ENCODE results near the gene FRS2. TPM values are rescaled to one million over a fixed set of nuclear protein-coding genes. Genes with fewer than 3 reads are reported as not detected.

Gene FRS2
- total RNA-seq, 2 donors from 2014 or later: 39.5 to 65.6 TPM

DNA sequence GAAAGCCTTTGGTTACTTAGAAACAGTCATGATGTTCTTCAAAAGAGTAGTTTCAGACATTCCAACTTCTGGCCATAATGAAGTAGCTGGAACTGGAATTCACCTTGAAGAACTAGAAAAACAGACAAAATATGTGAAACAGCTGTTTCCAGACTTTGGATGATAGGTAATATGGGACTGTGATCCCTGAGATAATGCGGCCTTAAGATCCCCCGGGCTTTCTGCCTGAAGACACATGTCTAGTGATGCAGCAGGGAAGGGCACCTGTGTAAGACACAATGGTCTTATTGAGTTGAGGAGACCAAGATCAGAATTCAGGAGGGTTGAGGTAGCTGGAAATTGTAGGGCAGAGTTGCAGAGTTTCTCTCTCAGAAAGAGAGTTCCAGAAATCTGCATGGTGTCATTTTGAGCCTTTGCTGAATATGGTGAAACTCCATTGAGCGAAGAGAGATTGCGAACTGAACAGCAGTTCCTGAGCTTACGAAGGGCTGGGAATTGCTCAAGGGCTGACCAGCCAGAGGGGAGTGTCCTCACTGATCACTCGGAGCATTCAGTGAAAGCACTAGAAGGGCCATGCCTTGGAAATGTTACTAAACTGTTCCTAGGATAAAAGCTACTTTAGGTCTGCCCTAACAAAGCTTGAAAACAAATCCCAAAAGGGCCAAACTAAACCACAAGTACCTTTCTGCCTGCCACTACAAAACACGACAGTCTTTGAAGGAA, 41.7 kb upstream of the FRS2 start:
- TF ChIP-seq, protein P1, sequence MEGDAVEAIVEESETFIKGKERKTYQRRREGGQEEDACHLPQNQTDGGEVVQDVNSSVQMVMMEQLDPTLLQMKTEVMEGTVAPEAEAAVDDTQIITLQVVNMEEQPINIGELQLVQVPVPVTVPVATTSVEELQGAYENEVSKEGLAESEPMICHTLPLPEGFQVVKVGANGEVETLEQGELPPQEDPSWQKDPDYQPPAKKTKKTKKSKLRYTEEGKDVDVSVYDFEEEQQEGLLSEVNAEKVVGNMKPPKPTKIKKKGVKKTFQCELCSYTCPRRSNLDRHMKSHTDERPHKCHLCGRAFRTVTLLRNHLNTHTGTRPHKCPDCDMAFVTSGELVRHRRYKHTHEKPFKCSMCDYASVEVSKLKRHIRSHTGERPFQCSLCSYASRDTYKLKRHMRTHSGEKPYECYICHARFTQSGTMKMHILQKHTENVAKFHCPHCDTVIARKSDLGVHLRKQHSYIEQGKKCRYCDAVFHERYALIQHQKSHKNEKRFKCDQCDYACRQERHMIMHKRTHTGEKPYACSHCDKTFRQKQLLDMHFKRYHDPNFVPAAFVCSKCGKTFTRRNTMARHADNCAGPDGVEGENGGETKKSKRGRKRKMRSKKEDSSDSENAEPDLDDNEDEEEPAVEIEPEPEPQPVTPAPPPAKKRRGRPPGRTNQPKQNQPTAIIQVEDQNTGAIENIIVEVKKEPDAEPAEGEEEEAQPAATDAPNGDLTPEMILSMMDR (IDR thresholded peaks at IDR 0.05): no peak
- TF ChIP-seq POLR2A (IDR thresholded peaks at IDR 0.05): no peak
- no peak for TF ChIP-seq POLR2AphosphoS5 (IDR thresholded peaks at IDR 0.05)
- DNase-seq (ENCODE audit: low spot score): no peak
- 91% methylated on average over 7 of the region's 7 CpGs for WGBS
- H3K9me3 ChIP-seq: no peaks in the 10 kb centered on the region
- no peaks in the 10 kb centered on the region for H3K4me1 ChIP-seq (replicated peaks)
- no peaks in the 10 kb centered on the region for H3K27me3 ChIP-seq (replicated peaks; ENCODE audit: insufficient read depth)
- no peaks in the 10 kb centered on the region for H3K36me3 ChIP-seq
- H3K4me3 ChIP-seq: no peak overlapping the region
- no peak overlapping the region for H3K27ac ChIP-seq
- intact Hi-C loops (cut with DNase I): no loop called here

DNA sequence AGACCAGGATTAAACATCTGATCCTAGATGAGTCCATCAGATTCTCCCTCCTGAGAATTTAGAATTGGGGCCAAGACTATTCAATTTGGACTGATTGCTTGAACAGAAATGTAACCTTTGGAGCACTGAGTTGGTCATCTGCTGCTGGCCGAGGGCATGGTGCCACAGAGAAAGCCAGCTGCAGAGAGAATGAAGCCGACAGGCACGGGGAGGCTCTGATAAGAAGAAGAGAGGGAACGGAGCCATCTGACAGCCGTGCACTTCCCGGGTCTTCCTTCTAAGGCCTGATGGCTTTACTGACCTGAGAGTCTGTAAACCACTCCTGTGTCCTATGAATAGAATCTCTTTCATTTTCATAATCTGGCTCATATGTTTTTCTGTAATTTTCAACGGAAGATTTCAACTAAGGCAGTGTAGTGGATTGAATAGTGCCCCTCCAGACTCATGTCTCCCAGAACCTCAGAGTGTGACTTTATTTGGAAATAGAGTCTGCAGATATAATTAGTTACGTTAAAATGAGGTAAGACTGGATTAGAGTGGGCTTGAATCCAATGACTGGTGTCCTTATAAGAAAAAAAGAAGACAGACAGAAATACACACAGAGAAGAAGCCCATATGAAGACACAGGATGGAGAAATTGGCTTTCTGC, 39.1 kb upstream of the FRS2 start:
- intact Hi-C loops (cut with DNase I): no loop called here
- Histone ChIP-seq H3K36me3 (no peaks in the 10 kb centered on the region), H3K27ac (no peak overlapping the region), H3K27me3 (replicated peaks; ENCODE audit: insufficient read depth) (no peaks in the 10 kb centered on the region), H3K9me3 (no peaks in the 10 kb centered on the region), H3K4me3 (no peak overlapping the region), H3K4me1 (replicated peaks) (no peaks in the 10 kb centered on the region)
- 72% methylated on average over 8 of the region's 8 CpGs for WGBS
- no peak for DNase-seq (ENCODE audit: low spot score)
- TF ChIP-seq POLR2A (IDR thresholded peaks at IDR 0.05) (no peak), POLR2AphosphoS5 (IDR thresholded peaks at IDR 0.05) (no peak)
- TF ChIP-seq, protein P1 (IDR thresholded peaks at IDR 0.05): no peak

DNA sequence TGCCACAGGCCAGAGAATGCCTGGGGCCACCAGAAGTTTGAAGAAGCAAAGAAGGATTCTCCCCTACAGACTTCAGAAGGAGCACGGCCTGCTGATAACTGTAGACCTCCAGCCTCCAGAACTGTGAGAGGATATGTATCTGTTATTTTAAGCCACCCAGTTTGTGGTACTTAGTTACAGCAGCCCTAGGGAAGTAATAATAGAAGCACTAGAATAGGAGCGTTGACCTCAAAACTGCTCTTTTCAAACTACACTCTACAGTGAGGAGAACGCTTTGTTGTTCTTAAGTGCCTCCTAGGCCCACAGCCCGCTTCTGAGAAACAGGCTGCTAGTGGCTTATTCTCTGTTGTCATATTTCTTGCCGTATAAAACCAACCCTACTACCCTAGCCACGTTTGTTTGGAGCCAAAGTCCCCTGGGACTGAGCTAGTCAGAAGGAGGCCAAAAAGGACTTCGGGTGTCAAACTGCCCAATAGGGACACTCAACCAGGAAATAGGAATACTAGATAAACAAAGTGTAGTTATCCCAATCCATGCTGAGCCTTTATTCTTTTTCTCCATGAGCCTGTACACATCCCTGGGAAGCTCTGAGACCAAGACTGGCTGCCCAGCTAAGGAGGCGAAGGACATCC, 38.5 kb upstream of the FRS2 start:
- Histone ChIP-seq H3K4me3 (no peak overlapping the region), H3K4me1 (replicated peaks) (no peaks in the 10 kb centered on the region), H3K9me3 (no peaks in the 10 kb centered on the region), H3K27me3 (replicated peaks; ENCODE audit: insufficient read depth) (no peaks in the 10 kb centered on the region), H3K36me3 (no peaks in the 10 kb centered on the region), H3K27ac (no peak overlapping the region)
- WGBS: 89% methylated on average over 8 of the region's 8 CpGs
- intact Hi-C loops (cut with DNase I): no loop called here
- no peak for DNase-seq (ENCODE audit: low spot score)
- no peak for TF ChIP-seq POLR2A (IDR thresholded peaks at IDR 0.05)
- TF ChIP-seq, protein P1 (IDR thresholded peaks at IDR 0.05): no peak
- no peak for TF ChIP-seq POLR2AphosphoS5 (IDR thresholded peaks at IDR 0.05)

DNA sequence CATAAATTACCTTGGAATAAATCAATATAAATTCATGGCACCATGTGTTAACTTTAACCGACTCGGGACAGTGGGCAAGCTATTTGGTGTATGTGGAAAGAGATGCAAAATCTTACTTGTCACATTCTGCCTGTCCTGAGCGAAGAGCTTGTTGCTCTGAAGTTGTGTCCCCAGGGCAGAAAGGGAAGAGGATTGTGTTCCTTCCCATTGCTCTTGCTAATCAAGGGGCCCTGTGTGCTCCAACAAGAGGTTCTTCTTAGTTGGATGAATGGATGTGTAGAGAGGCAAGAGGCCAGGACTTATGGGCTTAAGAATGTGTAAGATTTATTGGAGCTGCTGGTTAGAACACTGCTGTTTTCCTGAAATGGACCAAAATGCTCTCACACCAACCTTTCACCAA, 36.5 kb upstream of the FRS2 start:
- intact Hi-C loops (cut with DNase I): no loop called here
- no peak overlapping the region for H3K4me3 ChIP-seq
- WGBS: 95% methylated on average over 3 of the region's 3 CpGs
- no peak overlapping the region for H3K27ac ChIP-seq
- H3K27me3 ChIP-seq (replicated peaks; ENCODE audit: insufficient read depth): no peaks in the 10 kb centered on the region
- DNase-seq (ENCODE audit: low spot score): no peak
- H3K9me3 ChIP-seq: no peaks in the 10 kb centered on the region
- H3K36me3 ChIP-seq: no peaks in the 10 kb centered on the region
- H3K4me1 ChIP-seq (replicated peaks): no peaks in the 10 kb centered on the region
- TF ChIP-seq POLR2A (IDR thresholded peaks at IDR 0.05): no peak
- TF ChIP-seq, protein P1 (IDR thresholded peaks at IDR 0.05): no peak
- TF ChIP-seq POLR2AphosphoS5 (IDR thresholded peaks at IDR 0.05): no peak

All from prostate gland (tissue), 2 donors.